ENCODE measurements around the gene HDAC2.
"Not testable (repeated sequence)": the region's sequence is repeated elsewhere in the genome, so short reads cannot be mapped to it uniquely, and the experiment has no call there.

DNA sequence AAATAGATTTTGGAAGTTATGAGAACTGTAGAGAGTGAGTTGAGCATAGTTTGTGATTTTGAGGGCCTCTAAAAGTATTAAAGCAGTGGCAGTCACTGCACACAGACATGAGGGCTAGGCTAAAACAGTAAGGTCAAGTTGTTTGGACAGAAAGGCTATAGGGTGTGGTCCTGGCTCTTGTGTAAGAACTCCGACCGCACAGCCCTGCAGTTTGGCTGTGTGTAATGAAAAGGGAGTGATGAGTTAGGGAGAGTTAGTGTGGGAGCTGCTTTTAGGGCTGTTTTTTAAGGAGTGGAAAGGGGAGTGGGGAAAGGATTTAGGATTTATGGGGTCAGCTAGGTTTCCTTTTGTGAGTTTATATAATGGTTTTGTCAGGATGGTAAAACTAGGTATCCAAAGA is 43.2 kb upstream of the HDAC2 start:
- TF ChIP-seq, protein P1, sequence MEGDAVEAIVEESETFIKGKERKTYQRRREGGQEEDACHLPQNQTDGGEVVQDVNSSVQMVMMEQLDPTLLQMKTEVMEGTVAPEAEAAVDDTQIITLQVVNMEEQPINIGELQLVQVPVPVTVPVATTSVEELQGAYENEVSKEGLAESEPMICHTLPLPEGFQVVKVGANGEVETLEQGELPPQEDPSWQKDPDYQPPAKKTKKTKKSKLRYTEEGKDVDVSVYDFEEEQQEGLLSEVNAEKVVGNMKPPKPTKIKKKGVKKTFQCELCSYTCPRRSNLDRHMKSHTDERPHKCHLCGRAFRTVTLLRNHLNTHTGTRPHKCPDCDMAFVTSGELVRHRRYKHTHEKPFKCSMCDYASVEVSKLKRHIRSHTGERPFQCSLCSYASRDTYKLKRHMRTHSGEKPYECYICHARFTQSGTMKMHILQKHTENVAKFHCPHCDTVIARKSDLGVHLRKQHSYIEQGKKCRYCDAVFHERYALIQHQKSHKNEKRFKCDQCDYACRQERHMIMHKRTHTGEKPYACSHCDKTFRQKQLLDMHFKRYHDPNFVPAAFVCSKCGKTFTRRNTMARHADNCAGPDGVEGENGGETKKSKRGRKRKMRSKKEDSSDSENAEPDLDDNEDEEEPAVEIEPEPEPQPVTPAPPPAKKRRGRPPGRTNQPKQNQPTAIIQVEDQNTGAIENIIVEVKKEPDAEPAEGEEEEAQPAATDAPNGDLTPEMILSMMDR (conservative IDR thresholded peaks at IDR 0.05; ENCODE audit: low read depth in 2 of 2), result not testable (repeated sequence)
- not testable (repeated sequence) for TF ChIP-seq POLR2AphosphoS5 (IDR thresholded peaks at IDR 0.05; ENCODE audit: low read depth); EZH2 (IDR thresholded peaks at IDR 0.05; ENCODE audit: low read depth, unreplicated experiment); JUNB (IDR thresholded peaks at IDR 0.05; ENCODE audit: unreplicated experiment); EZH2phosphoT487 (IDR thresholded peaks at IDR 0.05; ENCODE audit: unreplicated experiment); NANOG (IDR thresholded peaks at IDR 0.05; ENCODE audit: borderline replicate concordance)
- TF ChIP-seq, protein P2, sequence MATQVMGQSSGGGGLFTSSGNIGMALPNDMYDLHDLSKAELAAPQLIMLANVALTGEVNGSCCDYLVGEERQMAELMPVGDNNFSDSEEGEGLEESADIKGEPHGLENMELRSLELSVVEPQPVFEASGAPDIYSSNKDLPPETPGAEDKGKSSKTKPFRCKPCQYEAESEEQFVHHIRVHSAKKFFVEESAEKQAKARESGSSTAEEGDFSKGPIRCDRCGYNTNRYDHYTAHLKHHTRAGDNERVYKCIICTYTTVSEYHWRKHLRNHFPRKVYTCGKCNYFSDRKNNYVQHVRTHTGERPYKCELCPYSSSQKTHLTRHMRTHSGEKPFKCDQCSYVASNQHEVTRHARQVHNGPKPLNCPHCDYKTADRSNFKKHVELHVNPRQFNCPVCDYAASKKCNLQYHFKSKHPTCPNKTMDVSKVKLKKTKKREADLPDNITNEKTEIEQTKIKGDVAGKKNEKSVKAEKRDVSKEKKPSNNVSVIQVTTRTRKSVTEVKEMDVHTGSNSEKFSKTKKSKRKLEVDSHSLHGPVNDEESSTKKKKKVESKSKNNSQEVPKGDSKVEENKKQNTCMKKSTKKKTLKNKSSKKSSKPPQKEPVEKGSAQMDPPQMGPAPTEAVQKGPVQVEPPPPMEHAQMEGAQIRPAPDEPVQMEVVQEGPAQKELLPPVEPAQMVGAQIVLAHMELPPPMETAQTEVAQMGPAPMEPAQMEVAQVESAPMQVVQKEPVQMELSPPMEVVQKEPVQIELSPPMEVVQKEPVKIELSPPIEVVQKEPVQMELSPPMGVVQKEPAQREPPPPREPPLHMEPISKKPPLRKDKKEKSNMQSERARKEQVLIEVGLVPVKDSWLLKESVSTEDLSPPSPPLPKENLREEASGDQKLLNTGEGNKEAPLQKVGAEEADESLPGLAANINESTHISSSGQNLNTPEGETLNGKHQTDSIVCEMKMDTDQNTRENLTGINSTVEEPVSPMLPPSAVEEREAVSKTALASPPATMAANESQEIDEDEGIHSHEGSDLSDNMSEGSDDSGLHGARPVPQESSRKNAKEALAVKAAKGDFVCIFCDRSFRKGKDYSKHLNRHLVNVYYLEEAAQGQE (IDR thresholded peaks at IDR 0.05; ENCODE audit: unreplicated experiment), result not testable (repeated sequence)
